HG03457 (cell line): Measurements from ENCODE around the gene NHERF2.
A peak's percentile ranks its signal among the peaks of the same experiment; 100 is the strongest.

Experiments used
- ATAC-seq: cut with Tn5 transposase; IDR thresholded peaks from one replicate; pipeline ENCODE4 v1.9.1; 2021; ENCODE audit warnings: moderate number of reproducible peaks; ENCODE audit not compliant: unreplicated experiment

The NHERF2 gene

DNA sequence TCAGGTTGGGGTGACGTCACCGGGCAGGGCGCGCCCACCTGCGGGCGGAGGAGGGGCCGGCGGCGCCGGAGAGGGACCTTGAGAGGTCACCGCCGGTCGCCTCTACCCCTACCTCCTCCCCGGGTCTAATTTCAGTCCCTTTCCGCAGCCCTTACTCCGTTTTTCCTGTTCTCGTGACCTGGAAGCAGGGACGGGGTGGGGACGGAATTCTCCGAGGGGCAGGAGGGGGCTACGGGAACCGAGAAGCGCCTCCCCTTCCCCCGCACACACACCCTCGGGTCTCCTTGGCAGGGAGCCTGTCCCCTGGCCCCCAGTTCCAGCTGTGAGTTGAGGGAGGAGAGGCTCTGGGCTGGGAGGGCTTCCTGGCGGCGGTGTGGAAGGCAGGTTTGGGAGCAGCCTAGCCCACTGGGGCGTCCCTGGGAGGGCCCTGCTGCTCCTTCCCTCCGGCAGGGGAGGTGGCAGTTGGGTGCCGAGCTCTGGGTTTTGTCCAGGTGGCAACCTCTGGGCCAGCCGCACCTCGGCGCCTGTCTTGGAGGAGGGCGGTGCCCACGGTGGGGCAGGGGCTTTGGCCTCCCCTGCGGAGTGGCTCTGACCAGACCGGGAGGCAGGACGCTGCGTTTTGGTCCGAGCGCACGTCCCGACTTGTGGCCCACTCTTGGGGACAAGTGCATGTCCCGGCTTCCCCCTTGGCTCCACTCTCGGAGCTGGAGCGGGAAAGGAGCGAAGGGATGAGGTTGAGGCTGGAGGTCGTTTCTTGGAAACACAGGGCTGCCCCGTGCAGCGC, 36.2 kb upstream of the NHERF2 start:
- no peak for ATAC-seq

DNA sequence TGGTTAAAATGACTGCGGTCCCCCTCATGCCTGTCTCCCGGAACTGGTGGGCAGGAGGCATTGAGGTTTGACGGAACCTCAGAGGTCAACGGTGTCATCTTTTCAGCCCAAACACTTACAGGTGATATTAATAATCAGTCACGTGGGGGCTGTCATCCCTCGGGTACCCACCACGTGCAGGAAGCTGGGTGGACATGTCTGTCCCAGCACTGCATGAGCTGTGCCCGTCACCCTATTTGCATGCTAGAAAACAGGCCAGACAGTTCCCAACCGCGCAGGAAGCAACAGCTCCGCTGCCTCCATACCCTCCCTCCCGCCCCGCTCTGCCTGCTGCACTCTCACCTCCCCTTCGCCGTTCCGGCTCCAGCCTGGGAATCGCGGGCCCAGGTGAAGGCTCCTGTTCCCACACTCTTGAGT, 35.6 kb upstream of the NHERF2 start:
- no peak for ATAC-seq

DNA sequence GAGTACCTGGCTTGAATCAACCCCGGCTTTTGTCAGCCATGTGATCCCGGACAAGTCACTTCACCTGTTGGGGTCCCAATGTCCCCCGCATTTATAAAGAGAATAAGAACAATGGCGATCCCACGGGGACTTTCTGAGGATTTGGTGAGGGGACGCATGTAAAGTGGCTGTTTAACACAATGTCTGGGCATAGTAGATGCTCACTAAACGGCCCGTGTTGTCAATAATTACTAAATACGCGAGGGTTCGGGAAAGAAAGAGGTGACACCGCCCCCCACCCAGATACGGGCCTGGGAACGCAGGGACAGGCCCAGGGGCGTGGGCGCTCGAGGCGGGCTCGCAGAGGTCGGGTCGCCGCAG, 35.1 kb upstream of the NHERF2 start:
- ATAC-seq, result no peak

DNA sequence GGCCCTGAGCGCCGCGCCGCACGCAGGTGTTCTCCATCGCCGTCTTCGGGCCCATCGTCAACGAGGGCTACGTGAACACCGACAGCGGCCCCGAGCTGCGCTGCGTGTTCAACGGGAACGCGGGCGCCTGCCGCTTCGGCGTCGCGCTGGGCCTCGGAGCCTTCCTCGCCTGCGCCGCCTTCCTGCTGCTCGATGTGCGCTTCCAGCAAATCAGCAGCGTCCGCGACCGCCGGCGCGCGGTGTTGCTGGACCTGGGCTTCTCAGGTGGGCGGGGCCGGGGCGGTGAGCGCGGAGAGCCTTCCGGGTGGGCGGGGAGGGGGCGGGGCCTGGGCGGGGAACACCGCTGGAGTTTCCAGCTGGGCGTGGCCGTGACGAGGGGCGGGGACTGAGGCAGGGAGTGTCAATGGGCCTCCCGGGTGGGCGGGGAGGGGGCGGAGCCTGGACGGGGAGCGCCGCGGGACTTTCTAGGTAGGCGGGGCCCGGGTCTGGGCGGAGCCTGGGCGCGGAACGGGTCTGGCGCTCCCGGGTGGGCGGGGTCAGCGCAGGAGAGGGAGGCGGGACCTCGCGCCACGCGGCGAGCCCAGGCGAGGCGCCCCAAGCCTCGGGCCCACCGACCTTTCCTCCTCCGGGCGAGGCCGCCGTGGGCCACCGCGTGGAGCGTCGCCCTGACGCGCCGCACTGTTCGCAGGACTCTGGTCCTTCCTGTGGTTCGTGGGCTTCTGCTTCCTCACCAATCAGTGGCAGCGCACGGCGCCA, 34.6 kb upstream of the NHERF2 start:
- ATAC-seq, result peak; percentile 32

DNA sequence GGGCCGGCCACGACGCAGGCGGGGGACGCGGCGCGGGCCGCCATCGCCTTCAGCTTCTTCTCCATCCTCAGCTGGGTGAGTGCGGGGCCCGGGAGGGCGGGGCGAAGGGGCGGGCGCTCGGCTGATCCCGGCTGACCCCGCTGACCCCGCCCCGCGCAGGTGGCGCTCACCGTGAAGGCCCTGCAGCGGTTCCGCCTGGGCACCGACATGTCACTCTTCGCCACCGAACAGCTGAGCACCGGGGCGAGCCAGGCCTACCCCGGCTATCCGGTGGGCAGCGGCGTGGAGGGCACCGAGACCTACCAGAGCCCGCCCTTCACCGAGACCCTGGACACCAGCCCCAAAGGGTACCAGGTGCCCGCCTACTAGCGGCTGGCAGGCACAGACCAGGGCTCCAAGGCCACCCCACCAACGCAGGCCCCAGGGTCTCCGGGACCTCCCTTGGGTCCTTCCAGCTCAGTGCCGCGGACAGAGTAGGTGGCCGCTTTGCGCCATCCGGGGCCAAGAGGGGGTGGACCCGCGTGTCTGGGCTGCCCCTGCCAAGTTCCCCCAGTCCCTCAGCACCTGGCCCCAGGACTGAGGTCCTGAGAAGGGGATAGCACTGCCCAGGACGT, 33.9 kb upstream of the NHERF2 start:
- ATAC-seq, result no peak

DNA sequence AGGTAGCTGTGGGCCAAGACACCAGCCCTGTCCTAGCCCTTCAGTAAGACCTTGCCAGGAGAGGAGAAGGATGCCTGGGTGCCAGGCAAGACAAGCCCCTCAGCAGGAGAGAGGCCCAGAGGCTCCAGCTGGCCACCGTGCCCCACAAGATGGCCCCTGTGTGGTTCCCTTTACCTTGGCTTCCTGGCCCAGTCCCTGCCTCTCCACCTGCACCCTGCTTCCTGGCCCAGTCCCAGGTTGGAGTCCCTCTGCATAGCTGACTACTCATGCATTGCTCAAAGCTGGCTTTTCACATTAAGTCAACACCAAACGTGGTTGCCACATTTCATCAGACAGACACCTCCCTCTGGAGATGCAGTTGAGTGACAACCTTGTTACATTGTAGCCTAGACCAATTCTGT, 33.0 kb upstream of the NHERF2 start:
- no peak for ATAC-seq

DNA sequence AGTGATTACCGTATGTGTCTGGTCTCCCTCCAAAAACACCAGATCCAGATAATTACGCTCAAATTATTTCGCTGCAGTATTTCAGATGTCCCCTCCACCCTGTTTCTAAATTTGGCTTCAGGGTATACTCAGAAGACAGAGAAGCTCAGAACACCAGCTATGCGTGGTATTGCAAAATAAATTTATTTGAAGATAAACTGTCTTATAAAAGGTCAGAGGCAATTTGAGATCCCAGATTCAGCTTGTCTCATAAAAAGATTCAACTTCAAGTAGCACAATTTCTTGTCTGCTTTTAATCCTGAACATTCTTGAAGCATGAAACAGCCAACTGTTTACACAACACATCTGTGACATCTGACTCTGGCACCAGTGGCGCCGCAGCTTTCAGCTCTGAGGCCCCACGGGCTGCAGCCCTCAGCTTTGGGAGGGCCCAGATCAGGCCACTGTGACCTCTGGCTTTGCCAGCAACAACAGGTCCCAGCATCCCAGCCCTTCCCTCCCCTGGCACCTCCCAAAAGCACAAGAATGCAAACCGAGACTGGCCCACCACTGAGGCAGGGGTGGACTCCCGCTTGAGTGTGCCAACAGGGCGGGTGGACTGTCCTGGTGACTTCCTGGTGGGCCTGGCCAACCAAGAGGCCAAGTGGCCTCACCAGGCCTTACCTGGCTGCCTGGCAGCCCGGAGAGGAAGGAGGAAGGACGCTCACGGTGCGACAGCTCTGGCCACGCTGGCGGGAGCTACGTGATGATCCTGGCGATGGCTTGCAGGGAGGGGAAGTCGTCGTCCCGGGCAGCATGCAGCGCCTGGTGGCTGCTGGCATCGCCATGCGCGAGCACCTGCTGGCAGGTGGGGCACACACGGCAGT, 29.0 kb upstream of the NHERF2 start:
- ATAC-seq, result no peak

DNA sequence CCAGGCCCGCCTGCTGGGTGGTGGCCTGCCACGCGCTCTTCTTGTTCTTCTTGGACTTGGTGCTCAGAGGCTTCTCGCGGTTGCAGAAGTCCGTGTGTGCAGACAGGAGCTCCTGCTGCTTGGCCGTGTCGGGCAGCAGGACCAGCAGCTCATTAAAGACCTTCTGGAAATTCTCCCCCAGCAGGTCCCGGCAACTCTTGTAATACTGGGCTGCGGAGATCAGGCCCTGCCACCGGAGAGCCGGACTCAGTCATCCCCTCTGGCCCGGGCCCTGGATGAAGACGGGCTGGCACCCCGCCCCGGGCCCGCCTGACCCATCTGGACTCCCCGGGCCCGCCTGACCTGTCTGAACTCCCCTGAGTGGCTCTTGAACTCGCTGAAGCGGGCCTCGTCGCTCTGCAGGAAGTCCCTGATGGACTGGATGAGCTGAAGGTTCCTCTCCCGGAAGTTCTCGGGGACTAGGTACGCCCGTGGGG, 28.3 kb upstream of the NHERF2 start:
- no peak for ATAC-seq

DNA sequence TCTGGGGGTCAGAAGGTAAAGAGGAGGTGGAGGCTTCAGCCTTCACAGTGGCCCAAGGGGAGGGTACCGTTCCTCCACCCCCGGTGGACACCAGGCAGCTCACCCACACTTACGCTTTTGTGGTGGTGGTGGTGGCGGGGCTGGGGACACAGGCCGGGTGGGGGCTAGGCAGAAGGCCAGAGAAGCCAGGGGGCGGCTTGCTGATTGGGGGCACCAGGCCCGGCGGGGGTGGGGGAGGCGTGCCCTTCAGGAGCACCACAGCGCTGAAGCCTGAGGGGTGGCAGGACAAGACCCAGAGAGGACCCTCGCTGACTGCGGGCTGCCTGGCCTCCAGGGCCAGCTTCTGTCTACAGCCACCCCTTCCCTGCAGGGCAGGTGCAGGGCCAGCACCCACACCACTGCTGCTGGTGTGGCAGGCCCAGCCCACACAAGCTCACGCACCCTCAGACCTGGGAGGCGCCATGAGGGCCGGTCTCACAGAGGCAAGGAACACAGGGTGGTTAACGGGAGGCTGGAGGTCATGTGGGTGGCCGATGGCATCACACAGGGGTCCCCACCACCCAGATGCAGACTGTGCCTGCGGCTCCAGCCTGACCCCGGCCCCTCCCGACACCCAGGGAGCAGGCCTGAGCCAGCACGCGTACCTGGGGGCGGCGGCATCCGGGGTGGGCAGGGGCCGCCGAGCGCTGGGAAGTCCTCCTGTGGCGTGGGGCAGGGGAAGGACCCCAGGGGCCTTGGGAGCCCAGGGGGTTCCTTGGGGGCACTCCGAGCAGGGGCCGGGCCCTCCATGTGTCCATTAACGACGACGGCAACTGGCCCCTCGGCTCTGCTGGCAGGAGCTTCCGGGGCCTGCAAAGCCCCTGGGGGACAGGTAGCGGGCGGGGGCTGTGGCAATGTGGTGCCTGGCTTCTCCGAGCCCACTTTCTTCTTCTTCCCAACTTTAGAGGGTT, 27.6 kb upstream of the NHERF2 start:
- no peak for ATAC-seq

DNA sequence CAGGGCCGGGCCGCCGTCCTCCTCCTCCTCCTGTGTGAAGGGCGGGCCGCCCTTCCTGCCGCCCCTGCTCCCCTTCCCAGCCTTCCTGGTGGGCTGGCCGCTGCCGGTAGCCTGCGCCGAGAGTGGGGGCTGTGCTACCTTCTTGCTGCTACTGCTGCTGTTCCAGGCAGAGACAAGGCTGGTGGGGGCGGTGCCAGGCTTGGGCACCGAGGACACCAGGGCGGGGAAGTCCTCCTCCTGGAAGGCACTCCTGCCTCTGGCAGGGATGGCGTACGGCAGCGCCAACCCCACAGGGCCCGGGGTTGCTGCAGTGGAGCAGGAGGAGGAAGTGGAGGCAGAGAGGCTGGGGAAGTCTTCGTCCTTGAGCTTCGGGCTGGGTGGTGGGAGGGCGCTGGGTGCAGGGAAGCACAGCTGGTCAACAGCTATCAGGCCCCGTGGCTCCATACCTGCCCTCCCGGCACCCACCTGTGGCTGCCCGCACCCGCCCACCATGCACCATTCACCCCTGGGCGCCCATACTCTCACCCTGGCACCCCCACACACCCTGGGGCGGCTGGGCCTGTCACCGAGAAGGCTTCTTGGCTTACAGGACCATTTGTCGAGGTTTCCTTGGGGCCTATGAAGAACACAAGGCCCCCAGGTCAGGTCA, 26.7 kb upstream of the NHERF2 start:
- no peak for ATAC-seq

DNA sequence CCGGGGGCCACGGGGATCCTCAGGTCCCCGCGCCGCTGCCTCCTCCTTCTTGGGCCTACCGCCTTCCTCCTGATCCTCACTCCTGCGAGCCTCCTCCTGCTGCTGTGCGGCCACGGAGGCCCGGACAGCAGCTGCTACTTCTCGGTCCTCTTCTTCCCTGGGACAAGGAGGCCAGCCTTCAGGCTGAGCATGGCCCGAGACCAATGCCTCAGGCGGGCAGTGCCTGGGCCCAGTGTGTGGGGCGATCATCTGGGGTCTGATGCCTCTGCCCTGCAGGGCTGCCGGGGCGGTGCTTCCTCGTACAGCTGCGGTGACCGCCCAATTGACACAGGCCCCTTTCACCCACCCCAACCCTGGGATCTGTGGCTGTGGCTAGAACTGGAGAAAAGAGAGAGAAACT, 25.7 kb upstream of the NHERF2 start:
- no peak for ATAC-seq

DNA sequence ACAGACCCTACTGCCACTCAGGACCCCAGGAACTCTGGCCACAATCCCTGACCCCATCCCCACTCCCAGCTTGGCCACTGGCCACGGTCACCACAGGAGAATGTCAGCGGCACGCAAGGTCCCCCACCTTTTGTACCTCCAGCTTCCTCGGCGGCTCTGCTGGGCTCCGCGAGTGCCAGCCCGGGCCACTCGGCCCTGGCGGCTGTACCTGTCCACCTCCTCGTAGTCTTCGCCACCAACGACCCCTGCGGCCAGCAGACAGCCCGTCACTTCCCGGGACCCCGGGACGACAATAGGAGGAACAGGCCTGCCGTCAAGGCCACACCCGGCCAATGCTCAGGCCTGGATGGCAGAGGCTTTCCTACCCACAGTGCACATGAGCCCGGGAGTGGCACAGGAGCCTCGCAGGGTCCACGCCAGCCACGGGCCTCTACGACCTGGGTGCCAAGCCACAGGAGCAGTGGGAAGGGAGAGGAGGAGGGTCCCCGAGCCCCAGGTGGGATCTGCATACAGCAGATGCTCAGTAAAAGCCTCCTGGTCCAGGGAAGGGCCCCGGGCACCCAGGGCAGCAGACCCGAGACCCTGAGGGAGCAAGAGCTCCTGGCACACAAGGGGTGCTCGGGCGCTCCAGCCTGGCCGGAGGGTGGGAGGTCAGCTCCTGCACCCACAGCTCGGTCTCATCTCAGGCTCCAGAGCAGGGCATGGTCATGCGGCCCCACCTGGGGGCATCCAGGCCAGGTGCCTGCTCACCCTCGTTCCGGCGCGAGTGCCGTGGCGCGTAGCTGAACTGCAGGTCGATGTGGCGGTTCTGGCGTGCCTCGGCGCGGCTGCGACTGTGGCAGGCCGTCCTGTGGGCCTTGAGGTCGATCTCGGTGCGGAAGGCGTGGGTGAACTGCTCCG, 25.0 kb upstream of the NHERF2 start:
- no peak for ATAC-seq

DNA sequence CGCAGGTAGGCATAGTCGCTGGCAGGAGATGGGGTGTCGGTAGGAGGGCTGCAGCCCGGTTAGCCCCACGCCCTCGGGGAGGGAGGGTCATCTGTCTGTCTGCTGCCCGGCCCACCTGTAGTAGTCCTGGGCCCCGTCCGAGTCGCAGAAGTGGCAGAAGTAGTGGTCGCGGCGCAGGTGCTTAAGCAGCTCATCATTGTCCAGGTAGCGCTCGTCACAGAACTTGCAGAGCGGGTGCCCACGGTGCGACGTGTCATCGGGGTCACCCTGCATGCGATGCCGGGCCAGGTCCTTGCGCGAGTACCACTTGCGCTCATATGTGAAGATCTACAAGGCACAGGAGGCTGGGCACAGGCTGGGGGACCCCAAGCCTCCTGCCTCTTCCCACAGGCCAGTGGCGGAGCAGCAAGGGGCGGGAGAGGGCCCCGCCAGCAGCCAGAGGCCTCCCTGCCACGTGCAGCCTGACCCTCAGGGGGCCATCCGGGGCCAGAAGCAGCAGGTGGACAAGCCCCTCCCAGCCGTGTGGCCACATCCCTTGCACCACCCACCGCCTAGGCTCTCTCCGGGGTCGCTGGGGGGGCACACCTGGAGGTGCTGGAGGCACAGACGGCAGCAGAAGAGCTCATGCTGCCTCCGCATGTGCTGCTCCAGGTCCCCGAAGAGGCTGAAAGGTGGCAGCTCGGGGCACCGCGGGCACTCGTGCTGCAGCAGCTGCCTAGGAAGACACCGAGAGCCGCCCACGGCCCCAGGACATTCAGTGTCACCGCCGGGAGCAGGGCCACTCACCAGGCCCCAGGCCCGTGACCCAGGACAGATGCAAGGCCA, 24.1 kb upstream of the NHERF2 start:
- ATAC-seq, result no peak

DNA sequence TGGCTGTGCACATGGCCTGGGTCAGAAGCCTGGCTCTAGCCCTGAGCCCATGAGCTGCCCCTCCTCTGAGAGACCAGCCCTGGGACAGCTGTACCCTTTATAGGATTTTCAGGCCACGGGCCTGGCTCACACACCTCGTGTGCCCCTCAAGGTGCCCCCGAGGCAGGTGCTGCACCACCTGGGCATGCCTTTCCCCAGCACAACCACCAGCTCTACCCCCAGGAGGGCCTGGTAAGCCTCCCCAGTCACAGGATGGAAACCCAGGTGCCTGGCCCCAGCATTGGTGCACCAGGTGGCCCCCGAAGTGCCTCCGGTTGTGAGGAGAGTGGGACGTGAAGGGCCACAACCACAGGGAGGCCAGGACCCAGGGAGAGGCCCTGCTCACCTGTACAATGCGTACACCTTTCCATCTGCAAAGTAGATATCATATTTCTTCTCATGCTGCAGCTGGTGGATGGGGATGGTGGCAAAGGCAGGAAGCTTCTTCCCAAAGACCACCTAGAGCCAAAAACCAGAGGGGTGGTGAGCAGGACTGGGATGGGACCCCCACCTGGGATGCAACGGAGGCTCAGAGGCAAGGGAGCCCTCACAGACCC, 23.4 kb upstream of the NHERF2 start:
- no peak for ATAC-seq

DNA sequence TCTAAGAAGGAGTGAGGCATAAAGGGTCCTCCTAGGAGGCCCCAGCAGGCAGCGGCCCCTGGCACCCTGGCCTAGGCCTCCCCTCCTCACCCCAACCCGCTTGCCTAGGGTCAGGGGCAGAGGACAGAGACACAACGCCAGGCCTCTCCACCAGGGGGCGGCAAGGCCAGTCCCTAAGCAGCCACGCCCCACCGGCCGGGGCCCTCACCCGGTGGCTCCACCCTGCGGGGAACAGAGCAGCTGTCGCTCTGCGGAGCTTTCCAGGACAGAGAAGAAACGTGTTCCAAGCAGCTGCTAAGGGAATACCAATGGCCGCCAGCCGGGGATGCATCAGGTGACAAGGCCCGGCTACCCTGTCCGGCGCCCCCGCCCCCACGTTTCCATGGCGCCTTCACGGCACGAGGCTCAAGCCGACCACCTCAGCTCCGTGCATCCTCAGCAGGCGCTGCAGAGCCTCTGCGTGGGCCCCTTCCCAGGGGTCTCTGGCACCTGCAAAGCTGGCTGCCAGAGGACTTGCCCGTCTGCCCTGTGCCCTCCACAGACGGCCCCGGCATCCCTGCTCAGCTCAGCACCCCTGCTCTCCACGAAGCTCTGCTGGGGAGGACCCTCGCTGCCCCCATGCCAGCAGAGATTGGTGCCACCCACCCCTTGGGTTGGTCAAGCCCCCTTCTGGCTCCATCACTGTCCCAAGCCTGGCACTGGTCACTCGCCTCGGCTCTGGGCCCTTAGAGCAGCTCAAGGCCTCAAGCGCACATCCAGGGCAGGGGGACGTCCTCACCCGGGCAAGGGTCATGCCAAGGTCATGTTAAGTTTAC, 22.7 kb upstream of the NHERF2 start:
- ATAC-seq, result no peak

DNA sequence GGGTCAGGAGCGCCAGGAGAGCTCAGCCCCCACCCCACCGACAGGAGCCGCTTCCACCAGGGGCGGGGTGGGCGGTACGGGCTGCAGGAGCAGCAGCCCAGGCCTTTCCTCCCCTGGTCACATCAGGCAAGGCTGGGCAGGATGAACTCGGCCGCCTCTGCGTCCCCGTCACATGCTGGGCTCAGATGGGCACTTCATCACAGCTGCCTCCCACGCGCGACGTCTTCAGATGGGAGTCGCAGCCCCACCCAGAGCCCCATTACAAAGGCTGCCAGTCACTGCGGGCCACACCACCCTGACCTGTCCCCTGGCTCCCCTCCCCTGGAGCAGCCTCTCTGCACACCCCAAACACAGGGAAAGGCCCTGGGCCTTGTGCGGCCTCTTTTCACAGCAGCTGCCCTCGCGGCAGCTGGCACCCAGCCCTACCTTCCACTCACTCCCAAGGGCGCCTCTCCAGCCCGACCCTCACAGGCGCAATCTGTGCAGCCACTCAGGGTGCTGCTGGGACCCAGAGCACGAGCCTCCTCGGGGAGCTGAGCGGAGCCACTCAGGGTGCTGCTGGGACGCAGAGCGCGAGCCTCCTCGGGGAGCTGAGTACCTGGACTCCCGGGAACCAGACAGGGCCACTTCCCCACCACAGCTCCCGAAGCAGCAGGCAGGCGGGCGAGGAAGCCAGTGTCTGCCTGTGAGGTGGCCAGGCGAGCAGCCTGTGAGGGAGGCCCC, 21.7 kb upstream of the NHERF2 start:
- ATAC-seq, result no peak
